ENCODE measurements around the gene RHBDF2. TPM values are rescaled to one million over a fixed set of nuclear protein-coding genes. Genes with fewer than 3 reads are reported as not detected.
A peak's percentile ranks its signal among the peaks of the same experiment; 100 is the strongest.

Gene RHBDF2
- total RNA-seq, 1 donor from 2014 or later: 8.7 TPM

DNA sequence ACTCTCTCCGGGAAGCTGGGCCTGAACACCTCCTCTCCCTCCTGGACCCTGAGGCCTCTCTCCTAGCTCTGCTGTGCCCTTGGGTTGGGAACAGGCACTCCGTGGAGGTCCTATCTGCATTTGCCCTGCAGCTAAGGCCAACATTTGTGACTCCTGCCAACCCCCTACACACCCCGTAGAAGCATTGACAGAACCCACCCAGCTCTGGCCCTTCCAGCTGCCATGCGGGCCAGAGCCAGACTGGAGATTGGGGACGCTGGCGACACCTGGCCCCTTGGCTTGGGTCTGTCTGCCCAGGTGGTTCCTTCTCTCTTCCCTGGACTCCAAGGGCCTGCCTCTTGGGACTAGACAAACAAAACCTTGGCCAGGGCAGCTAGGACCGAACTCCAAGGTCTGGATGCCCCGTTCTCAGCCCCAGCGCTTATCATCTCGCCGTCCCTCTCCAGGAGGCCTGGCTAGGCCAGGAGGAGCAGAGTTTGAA lies 644 bp upstream of the RHBDF2 start:
- DNase-seq: no peak

DNA sequence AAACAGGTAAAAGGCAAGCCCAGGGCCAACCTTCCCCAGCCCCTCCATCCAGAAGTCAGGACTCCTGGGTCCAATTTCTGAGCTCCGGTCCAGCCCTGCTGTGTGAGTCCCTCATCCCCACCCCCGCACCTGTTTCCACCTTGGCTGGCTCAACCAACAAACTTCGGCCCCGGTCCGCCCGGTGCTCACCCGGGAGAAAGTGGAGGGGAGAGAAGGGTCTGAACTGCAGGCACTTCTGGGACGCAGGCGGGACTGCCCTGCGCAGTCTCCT lies 541 bp downstream of the RHBDF2 start:
- no peak for DNase-seq

DNA sequence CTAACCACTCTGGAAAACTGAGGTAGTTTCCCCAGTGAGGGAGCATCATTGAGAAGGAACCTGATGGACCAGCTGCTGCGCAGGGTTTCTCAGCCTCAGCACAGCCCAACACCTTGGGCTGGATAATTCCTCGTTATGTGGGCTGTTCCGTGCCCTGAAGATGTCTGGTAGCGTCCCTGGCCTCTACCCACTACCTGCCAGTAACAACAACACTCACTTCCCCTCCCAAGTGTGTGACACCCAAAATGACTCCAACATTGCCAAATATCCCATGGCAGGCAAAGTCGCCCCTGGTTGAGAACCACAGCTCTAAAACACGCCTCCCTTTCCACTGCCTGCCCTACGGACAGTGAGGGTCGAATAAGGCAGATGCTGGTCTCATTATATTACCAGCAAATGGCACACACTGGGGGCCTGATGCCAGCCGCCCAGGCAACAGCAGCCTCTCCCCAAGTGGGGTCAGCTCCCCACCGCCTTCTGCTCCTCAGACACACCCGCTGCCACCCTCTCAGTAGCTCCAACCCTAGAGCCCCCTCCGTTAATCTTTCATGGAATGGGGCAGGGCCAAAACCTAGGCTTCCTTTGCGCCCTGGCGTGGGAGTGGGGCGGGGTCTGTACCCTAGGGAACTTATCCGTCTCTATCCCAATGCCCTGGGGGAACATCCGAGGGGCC lies 1.0 kb downstream of the RHBDF2 start:
- DNase-seq: no peak

DNA sequence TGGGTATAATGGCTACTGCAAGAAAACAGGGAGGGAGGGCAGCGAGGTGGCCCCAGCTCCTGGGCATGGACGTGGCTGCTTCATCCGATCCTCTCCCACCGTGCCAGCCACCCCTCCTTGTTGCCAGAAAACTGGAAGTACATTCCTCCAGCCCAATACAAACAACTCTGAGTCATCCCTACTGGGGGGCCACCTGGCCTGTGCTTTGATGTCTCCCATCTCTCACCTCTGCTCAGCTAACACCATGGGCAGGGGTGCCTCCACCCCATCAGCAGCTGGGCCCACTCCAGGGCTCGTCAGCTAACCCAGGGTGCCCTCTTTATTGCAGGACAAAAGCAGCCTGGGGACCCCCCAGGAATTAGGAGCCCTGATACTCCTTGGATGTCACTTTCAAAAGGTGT lies 2.0 kb downstream of the RHBDF2 start:
- DNase-seq: no peak

DNA sequence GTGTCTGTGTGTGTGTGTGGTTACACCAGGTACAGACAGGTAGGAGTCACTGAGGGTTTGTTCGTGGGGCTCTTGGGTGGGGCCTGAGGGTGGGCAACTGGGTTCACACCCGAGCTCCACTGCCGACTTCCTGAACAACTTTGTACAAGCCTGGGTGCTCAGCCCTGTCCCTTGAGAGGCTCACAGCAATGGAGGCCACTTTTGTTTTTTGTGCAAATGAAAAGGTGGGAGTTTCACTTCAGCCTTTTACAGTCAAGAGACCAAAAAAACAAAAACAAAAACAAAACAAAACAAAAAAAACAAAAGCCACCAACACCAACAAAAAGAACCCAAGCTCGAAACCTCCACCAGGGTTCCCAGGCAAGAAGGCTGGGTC lies 2.4 kb downstream of the RHBDF2 start:
- DNase-seq: no peak

DNA sequence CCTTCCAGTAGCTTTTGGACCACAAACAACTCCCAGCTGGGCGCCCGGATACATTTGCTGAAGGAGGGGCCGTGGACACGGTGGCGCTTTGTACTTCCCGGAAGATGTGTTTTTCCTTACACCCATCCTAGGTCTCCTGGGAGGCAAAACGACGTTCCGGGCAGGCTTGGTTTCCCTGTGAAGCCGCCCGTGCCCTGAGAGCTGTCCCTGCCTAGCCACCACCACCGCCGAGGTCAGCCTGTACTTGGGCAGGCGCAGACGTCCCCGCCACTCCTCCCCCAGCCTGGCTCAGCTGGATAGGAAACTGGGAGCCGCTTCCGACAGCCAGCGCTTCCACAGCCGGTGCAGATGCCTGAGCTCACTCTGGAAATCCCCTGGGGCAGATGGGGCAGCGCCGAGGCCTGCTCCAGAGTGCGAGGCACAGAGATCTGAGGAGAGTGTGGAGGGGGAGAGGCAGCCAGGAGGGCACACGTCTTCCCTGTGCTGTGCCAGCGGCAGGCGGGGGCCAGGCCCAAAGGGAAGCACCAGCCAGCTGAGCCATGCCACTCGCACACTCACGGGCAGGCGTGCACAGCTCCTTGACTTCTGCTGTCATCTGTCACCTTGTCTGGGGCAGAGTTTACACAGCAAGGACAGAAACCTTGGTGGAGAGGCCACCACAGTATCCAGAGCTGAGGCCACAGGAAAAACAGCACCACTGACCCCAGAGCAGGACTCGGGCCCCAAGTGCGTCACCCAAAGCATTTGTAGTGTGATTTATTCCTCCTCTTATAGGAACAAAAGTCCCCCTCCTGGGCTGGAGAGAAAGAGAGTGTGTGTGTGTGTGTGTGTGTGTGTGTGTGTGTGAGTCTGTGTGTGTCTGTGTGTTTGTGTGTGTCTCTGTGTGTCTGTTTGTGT lies 3.0 kb downstream of the RHBDF2 start:
- DNase-seq: peak; percentile 82

DNA sequence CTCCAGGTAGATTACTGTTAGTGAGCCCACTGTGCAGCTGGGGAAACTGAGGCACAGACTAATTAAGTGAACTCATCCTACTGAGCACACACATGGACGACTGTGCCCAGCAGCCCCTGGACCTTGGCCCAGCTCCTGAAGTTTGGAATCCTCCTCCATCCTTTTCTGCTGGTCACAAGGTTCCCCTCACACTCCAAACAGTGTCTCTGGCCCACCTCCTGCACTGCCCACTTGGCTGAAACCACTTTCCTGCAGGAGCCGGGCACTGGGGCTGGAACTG lies 3.6 kb downstream of the RHBDF2 start:
- no peak for DNase-seq

DNA sequence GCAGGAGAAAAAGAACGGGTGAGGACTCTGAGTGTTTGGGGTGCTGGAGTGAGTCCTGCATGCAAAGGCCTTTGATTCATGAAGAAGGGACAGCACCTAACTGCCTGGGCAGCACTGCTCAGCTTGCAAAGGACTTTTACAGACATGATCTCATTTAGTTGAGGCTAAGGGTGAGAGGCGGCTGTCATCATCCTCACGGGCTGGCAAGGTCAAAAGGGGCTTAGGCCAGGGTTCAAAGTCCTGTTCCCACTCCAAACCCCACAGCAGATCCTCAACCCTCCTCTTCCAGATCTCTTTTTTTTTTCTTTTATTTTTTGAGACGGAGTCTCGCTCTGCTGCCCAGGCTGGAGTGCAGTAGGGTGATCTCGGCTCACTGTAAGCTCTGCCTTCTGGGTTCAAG lies 4.8 kb downstream of the RHBDF2 start:
- no peak for DNase-seq

DNA sequence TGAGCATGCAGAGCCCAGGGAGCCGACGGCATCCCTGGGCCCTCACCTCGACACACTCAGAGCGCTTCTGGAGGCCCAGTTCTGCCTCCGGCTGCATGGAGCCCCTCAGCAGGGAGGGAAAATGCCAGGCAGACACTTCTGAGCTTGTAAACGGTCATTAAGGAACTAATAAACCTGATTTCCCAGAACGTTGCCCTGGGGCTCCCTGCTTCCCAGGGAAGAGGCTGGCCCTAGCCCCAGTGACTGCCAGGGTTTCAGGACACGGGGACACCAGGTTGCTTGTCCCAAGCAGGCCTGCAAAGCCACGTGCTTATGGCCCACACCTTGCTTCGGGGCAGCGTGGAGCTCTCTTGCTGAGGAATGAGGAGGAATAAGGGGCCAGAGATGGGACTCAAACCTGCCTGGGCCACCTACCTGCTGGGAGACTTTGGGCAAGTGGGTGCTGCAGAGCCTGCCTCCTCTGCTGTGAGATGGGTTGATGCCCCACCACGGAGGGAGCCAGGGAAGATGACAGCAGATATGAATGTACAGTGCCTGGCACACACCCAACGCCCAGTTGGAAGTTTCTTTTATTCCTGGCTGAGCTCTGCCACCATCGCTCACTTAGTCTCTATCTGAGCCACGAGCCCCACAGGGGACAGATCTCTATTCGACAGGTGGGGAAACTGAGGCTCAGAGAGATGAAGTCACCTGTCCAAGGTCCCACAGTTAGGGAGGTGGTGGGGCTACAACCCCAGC lies 5.4 kb downstream of the RHBDF2 start:
- no peak for DNase-seq

DNA sequence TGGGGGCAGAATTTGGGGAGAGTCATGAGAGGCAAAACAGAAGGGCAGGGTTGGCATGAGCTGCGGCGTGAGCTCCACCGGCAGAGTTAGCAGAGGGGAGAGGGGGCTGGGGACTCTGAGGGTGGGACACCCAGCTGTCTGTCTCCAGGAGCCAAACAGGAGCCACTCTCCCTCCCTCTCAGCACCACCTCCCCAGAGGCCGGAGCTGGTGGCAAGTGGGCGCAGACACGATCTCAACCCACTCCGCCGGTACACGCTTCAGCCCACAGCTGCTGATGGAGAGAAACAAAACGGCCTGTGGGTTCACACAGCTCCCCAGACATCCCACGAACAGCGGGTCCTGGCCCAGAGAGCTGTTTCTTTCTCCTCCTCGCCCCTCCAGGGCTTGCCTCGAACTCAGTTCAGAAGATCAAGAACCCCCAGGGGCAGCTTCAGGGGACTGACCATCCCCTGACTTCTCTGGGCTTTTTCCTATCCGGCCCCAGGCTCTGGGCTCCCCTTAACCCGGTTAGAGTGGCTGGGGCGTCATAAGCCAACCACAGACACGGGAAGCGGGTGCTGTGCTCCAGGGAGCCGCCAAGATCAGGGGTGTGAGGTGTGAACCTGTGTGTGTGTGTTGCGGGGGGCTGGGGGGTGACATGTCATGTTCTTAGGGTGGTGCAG lies 7.6 kb downstream of the RHBDF2 start:
- no peak for DNase-seq

DNA sequence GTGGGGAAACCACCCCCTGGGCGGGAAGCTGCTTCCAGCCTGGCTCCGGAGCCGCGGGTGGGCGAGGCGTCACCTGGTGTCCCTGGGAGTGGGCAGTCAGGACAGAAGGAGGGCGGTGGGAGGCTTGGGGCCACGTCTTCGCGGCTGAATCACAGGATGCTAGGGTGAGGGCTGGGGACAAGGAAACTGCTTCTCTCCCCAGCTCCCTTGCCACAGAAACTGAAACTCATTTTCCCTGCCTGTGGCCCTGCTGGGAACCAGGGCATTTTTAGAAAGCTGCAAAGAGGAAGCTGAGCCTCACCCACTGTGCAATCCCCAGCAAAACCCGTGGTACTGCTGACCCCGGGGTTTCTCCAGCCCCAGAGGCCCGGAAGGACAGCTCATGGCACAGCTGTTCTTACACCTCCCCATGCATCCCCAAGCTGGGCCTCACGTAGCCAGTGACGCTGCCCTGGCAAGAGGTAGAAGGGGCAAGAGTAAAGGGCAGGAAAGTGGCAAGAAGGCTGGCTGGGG lies 8.2 kb downstream of the RHBDF2 start:
- DNase-seq: peak; percentile 70

DNA sequence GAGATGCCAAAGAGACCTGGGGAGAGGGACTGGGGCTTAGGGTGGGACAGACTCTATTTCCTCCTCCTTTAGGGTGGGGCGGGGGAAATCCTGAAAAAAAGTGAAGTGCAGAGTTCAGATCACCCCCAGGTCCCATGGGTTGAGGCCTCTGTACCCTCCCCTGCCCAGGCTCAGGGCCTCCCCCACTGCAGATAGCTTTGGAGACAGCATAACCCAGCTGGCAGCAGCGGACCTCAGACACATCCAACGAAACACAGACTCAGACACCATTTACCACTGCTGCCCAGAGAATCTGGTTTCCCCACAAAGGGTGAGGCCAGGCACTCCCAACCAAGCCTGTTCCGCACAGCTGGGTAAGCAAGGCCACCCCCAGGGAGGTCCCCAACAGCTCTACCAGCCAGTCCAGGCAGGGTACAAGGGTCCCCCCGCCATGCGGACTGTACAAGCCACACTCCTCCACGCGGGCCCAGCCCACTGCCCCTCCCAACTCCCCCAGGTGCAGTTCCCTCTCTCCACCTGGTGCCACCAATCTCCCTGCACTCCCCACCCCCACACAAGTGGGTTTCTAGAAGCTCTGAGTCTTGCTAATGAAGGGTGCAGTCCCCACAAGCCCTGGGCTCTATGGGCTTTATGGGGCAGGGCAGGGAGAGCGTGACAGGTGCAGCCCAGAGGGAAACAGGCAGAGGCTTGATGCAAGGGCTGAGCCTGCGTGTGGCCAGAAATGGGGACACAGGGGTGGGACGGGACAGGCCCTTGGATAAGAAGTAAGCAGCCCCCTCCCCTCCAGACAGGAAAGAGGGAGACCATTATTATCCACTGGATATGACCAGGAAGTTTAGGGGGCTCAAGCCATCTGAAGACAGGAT lies 8.9 kb downstream of the RHBDF2 start:
- DNase-seq: peak; percentile 48

DNA sequence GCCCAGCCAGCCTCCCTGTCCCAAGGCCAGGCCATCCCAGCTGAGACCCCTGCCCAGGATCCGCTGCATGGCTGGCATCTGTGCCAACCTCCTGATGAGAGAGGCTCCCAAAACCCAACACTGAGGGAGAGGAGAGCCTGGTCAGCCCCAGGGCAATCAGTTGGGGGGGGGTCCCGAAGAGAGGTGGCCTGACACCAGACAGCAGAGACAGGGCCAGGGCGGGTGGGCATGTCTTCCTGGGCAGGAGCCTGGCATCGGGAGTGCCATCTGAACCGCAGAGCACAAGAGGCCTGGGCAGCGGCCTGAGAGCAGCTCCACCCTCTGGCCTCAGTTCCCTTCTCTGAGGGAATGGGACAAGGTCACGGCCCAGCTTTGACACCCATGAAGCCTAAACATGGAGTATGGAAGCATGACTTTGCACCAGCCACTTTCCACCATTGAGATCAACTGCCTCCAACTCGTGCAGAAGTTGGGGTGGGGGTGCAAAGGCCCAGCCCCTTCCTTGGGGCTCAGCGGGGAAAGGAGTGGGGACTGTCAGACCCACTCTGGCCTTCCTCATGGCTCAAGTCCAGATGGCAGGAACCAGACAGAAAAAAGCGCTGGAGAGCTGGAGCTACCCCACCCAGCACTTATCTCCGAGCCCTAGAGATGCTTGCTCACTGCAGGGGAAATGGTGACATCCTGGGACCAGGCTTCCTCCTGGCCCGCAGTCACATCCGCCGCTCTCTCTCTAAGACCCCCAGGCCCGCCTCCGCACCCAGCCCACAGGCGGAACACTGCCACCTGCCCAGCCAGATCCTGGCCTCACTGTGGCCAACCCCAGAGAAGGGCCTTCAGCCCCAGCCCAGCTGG lies 9.7 kb downstream of the RHBDF2 start:
- no peak for DNase-seq

DNA sequence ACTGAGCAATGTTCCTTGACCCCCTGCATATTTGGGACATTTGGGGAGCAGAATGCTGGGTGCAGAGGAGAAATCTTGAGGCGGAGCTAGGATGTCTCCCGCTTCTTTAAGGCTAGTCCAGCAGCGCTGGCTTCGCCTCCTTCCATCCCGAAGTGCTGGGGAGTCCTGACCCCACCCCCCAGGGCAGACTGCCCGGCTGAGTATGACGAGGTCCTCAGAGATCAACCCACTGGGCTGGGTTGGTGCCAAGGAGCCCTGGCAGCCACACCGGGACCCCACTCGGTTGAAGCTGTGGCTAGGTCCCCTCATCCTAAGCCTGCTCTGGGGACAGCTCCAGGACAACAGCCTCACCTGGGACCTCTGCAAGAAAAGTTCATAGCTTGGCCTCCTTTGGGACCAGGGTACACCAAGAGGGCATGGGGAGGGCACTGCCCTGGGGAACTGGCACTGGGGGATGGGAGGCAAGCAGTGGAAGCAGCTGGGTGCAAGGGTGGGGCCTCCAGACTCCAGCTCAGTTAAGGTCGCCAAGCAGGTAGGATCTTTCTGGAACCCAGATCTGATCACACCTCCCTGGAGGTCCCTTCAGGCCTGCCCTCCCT lies 11.0 kb downstream of the RHBDF2 start:
- DNase-seq: no peak

DNA sequence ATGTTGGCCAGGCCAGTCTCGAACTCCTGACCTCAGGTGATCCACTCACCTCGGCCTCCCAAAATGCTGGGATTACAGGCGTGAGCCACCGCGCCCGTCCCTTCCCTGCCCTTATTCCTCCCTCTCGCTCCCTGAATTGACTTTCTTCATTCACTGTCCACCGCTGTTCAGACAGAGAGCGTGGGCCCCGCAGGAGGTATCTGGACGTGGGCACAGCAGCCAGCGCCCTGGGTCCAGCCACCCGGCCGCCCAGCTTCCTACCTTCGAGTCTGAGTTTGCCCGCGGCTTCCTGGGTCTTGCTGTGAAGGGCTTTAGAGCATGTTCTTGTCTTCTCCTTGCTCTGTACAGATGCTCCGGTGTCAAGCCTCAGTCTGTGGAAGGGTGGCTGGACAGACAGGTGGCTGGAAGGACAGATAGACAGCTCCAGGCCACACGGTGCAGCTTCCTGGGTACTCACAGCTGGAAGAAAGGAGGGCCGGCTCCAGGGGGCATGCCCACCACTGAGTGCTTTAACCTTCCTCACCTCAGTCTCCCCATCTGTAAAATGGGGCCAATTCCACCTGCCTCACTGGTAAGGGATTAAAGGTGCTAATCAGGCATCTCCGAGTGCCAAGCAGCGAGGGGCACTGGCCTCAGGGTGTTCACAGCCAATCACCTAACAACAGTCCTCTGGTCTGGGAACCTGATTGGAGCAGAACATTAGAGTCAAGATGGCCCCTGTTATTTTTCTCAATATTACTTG lies 13.6 kb downstream of the RHBDF2 start:
- no peak for DNase-seq

DNA sequence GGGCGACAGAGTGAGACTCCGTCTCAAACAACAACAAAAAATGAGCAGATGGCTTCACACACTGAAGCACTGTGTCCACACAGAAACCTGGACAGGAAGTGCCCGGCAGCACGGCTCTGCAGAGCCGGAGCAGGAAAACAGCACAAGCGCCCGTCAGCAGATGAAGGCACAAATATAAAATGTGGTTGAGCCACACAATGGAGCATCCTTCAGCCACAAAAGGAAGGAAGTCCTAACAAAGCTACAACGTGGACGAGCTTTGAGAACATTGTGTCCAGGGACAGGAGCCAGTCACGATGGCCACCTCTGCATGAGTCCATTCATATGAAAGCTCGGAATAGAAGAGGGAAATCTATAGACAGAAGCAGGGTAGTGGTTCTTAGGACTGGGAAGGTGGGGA lies 15.7 kb downstream of the RHBDF2 start:
- DNase-seq: no peak

DNA sequence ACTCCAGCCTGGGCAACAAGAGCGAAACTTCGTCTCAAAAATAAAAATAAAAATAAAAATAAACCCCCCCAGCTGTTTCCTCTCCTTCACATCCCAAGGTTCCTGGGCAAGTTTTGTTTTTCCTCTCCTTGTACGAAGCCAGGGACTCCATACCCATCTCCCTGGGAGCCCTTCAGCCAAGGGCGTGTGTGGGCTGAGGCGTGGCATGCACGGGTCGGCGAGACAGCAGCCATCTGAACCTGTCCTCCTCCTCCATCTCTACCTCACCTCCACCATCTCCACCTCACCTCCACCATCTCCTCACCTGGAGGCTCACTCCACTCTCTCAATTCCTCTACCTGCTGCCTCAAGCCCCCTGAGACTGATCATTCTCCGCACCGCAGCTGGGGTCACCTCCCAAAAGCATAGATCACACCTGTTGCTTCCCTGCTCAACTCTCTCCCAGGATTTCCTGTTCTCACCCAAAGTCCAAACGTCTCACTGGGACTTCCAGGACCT lies 16.9 kb downstream of the RHBDF2 start:
- DNase-seq: no peak

DNA sequence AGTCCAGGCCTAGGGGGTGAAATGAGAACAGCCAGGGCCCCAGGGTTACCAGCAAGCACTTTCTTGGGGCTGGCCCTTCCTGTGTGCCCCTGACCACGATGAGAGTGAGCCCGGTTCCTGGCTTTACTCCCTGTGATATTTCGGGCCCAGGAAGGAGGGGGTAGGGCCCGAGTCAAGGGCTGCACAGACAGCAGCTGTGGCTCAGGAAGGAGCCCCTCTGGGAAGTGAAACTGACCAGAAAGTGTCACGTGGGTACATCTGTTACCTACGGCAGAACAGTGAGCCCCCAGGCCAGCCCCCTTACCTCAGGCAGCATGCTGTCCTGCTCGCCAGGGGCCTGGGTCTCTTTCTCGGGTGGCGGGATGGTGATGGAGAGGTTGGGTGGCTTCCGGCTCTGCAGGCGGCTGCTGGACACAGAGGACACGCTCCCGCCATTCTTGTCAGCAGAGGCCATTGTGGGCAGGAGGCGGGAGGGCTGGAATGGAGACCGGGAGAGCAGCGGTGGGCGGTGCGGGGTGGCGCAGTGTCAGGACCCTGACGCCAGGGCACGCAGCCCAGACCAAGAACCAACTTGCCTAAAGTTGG lies 20.1 kb downstream of the RHBDF2 start:
- DNase-seq: peak; percentile 65

DNA sequence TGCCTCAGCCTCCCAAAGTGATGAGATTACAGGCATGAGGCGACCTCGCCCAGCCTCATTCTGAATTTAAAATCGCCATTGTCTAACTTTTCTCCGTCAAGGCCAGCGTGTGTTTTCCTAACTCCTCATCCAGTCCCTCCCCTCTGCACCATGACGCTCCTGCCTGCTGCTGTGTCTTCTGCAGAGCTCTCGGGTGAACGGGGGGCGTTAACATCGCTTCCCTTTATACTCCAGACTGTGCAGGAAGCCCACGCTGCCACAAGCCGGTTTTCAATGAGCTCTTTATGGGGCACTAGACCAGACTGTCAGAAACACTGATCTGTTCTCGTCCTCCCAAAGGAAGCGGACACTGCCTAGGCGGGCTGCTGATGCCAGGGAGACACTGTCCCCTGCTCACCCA lies 20.6 kb downstream of the RHBDF2 start:
- DNase-seq: peak; percentile 74
